PC-9 (cell line): ENCODE data around the gene TDG. TPM values are rescaled to one million over a fixed set of nuclear protein-coding genes. Genes with fewer than 3 reads are reported as not detected.

ENCODE experiments used
- BruUV-seq: library from RNA; stranded (reverse); fragments of 400-500 nt; replicated peaks from 2 replicates; lab custom pipeline; 2021; lab: Mats Ljungman, UMichigan
- CTCF ChIA-PET: fragments of 300-600 bp; sonication (Branson Sonifier 250); formaldehyde crosslinking; loops from one replicate; lab custom pipeline; 2022; ENCODE audit warnings: antibody characterized with exemption; lab: Charles Lee
- POLR2A ChIA-PET: fragments of 300-600 bp; sonication (Branson Sonifier 250); formaldehyde crosslinking; loops from one replicate; lab custom pipeline; 2022; ENCODE audit warnings: antibody characterized with exemption; ENCODE audit not compliant: unreplicated experiment; lab: Charles Lee
- DNase-seq, 2 experiments: peaks; one replicate each; pipeline versions ENCODE4 v3.0.0 to v3.0.0-alpha.2; 2015 to 2022; ENCODE audit warnings: mixed read lengths in 1 of 2
- H2AFZ ChIP-seq: fragments of 200-600 bp; sonication (generic); 2 replicates; pipeline ENCODE4 v1.8.1; 2017; ENCODE audit warnings: antibody characterized with exemption
- H3F3A ChIP-seq: fragments of 200-600 bp; sonication (generic); 2 replicates; pipeline ENCODE4 v1.8.1; 2017; ENCODE audit warnings: antibody characterized with exemption, mild to moderate bottlenecking, low read depth; ENCODE audit not compliant: insufficient read depth
- H3K27ac ChIP-seq: fragments of 200-600 bp; sonication (generic); 2 replicates; pipeline ENCODE4 v1.6.1; 2016; ENCODE audit warnings: mixed run types
- H3K27me3 ChIP-seq: fragments of 200-600 bp; sonication (generic); 2 replicates; pipeline ENCODE4 v1.6.1; 2016; ENCODE audit warnings: low read depth, mixed run types; ENCODE audit not compliant: insufficient read depth
- H3K36me3 ChIP-seq: fragments of 200-600 bp; sonication (generic); 2 replicates; pipeline ENCODE4 v1.6.1; 2016; ENCODE audit warnings: low read depth, mixed run types
- H3K4me1 ChIP-seq: fragments of 200-600 bp; sonication (generic); replicated peaks from 2 replicates; pipeline ENCODE4 v1.6.1; 2016; ENCODE audit warnings: mixed run types; ENCODE audit not compliant: insufficient read depth
- H3K4me2 ChIP-seq: fragments of 200-600 bp; sonication (generic); 2 replicates; pipeline ENCODE4 v1.6.1; 2017; ENCODE audit warnings: mixed run types
- H3K4me3 ChIP-seq: fragments of 200-600 bp; sonication (generic); 2 replicates; pipeline ENCODE4 v1.6.1; 2016; ENCODE audit warnings: mixed run types
- H3K79me2 ChIP-seq: fragments of 200-600 bp; sonication (generic); 2 replicates; pipeline ENCODE4 v1.6.1; 2017; ENCODE audit warnings: low read depth, mixed run types
- H3K9me2 ChIP-seq: fragments of 200-600 bp; sonication (generic); 2 replicates; pipeline ENCODE4 v1.8.1; 2017; ENCODE audit warnings: mild to moderate bottlenecking; ENCODE audit not compliant: insufficient read depth
- H3K9me3 ChIP-seq: fragments of 200-600 bp; sonication (generic); 2 replicates; pipeline ENCODE4 v1.8.1; 2016; ENCODE audit warnings: low read depth; ENCODE audit not compliant: insufficient read depth
- H4K20me1 ChIP-seq: fragments of 200-600 bp; sonication (generic); 2 replicates; pipeline ENCODE4 v1.8.1; 2017; ENCODE audit not compliant: insufficient read depth
- EZH2 ChIP-seq: fragments of 200-600 bp; sonication (generic); IDR thresholded peaks from 2 replicates; pipeline ENCODE4 v1.8.0; 2017; ENCODE audit warnings: antibody characterized with exemption, low read depth
- intact Hi-C: fragments of 100-400 bp; cut with micrococcal nuclease; formaldehyde crosslinking; loops from one replicate; pipeline ENCODE4 v1.10.0; 2022; ENCODE audit not compliant: unreplicated experiment
- total RNA-seq: library from RNA; stranded (reverse); gene quantifications from 2 replicates; pipeline ENCODE4 v1.2.3, GENCODE V29; 2021
- TF ChIP-seq, protein P1 (sequence below): fragments of 200-600 bp; sonication (generic); conservative IDR thresholded peaks from 2 replicates; pipeline ENCODE4 v1.6.1; 2017; ENCODE audit warnings: mixed run types, antibody characterized with exemption, mild to moderate bottlenecking, moderate library complexity

The TDG gene
- total RNA-seq, 1 experiment from 2014 or later, result 21.0 TPM

- Histone ChIP-seq H3K36me3 (peaks cover 26% of the 10 kb centered on the region), H2AFZ (no peak overlapping the region), H3F3A (no peaks in the 10 kb centered on the region), H3K4me2 (no peak overlapping the region), H3K27me3 (no peaks in the 10 kb centered on the region), H3K4me1 (no peaks in the 10 kb centered on the region), H3K79me2 (peaks cover 16% of the 10 kb centered on the region), H3K4me3 (no peak overlapping the region), H4K20me1 (peaks cover 16% of the 10 kb centered on the region), H3K9me3 (no peaks in the 10 kb centered on the region), H3K27ac (no peak overlapping the region), H3K9me2 (no peaks in the 10 kb centered on the region)
- no TSS peak for BruUV-seq
- no peak for DNase-seq
- intact Hi-C loops, result no loop called here
- no peak for TF ChIP-seq EZH2
- CTCF ChIA-PET, result no interaction called here
- POLR2A ChIA-PET, result no interaction called here
These were observed 12.8 kb downstream of the TDG start for GRCh38 chr12:103978384-103978982.

DNA sequence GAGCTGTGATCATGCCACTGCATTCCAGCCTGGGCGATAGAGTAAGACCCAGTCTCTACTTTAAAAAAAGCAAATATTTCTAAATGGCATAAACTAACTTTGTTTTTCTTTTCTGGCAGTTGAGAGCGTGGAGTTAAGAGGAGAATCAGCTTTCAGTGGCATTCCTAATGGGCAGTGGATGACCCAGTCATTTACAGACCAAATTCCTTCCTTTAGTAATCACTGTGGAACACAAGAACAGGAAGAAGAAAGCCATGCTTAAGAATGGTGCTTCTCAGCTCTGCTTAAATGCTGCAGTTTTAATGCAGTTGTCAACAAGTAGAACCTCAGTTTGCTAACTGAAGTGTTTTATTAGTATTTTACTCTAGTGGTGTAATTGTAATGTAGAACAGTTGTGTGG, 21.2 kb downstream of the TDG start:
- H3K27ac ChIP-seq, result no peak overlapping the region
- no TSS peak for BruUV-seq
- H3K4me2 ChIP-seq, result no peak overlapping the region
- no peaks in the 10 kb centered on the region; the same call in 1 of the 2 replicates for H3F3A ChIP-seq
- no peak for DNase-seq
- POLR2A ChIA-PET, result interaction anchor here (0.5 to 0.6 kb wide), 2 partner anchors 17 to 58 kb away, joined by 3 to 4 read pairs; no protein-coding TSS in a partner anchor
- H3K4me3 ChIP-seq, result no peak overlapping the region
- H3K36me3 ChIP-seq, result peaks cover 28% of the 10 kb centered on the region
- CTCF ChIA-PET, result no interaction called here
- no peaks in the 10 kb centered on the region for H3K4me1 ChIP-seq
- no peaks in the 10 kb centered on the region for H3K9me2 ChIP-seq
- H3K9me3 ChIP-seq, result no peaks in the 10 kb centered on the region
- intact Hi-C loops, result no loop called here
- H4K20me1 ChIP-seq, result no peaks in the 10 kb centered on the region; the same call in 1 of the 2 replicates
- no peak overlapping the region for H2AFZ ChIP-seq
- TF ChIP-seq, protein P1, sequence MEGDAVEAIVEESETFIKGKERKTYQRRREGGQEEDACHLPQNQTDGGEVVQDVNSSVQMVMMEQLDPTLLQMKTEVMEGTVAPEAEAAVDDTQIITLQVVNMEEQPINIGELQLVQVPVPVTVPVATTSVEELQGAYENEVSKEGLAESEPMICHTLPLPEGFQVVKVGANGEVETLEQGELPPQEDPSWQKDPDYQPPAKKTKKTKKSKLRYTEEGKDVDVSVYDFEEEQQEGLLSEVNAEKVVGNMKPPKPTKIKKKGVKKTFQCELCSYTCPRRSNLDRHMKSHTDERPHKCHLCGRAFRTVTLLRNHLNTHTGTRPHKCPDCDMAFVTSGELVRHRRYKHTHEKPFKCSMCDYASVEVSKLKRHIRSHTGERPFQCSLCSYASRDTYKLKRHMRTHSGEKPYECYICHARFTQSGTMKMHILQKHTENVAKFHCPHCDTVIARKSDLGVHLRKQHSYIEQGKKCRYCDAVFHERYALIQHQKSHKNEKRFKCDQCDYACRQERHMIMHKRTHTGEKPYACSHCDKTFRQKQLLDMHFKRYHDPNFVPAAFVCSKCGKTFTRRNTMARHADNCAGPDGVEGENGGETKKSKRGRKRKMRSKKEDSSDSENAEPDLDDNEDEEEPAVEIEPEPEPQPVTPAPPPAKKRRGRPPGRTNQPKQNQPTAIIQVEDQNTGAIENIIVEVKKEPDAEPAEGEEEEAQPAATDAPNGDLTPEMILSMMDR, result no peak
- no peak for TF ChIP-seq EZH2
- no peaks in the 10 kb centered on the region for H3K79me2 ChIP-seq
- H3K27me3 ChIP-seq, result no peaks in the 10 kb centered on the region

DNA sequence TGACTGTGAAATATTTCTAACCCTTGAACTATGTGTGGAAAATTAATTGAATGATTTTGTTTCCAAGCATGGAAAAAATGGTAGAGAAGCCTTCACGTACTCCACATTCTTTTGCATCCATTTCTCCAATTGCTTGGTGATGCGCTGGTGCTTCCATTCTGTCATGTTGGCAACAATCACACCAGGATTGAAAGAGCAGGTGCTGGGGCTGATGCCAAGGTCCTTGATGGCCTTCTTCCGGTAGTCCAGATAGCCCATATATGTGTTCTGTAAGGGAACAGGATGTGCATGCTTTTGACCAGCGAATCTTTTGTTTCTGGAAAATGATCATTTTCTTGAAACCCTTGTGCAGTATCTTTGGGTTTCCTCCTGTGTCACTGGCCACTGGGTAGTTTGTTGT, 28.6 kb downstream of the TDG start:
- no peak for TF ChIP-seq EZH2
- TF ChIP-seq, protein P1, result no peak

DNA sequence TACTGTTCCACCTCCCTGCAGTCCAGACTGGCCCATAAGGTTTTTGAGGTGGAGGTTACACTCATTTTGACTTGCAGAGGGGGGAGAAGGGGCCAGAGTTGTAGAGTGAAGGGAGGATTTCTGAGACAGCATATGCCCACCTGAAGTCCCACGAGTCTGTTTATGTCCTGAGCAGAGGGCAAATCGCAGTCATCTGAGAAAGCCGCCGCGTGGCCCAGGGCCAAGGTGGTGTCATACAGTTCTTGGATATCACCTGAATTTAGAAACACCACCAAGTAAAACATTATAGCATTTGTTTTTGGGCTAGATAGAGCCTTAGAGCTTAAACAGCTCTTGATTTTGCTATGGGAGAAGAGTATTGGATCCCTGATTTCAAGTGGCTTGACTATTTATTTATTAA, 30.9 kb downstream of the TDG start:
- no peaks in the 10 kb centered on the region for H3F3A ChIP-seq
- H3K27me3 ChIP-seq, result no peaks in the 10 kb centered on the region
- H3K36me3 ChIP-seq, result no peaks in the 10 kb centered on the region
- intact Hi-C loops, result no loop called here
- H3K4me3 ChIP-seq, result no peak overlapping the region
- no peak for DNase-seq
- no peak for TF ChIP-seq EZH2
- TF ChIP-seq, protein P1, result no peak
- no peak overlapping the region for H2AFZ ChIP-seq
- no peak overlapping the region for H3K27ac ChIP-seq
- no peaks in the 10 kb centered on the region for H4K20me1 ChIP-seq
- 0 out of 2 replicates have a peak, but pooled peaks cover 3% of the 10 kb centered on the region for H3K9me2 ChIP-seq
- no peaks in the 10 kb centered on the region for H3K9me3 ChIP-seq
- no peak overlapping the region for H3K4me2 ChIP-seq
- POLR2A ChIA-PET, result no interaction called here
- no TSS peak for BruUV-seq
- CTCF ChIA-PET, result no interaction called here
- no peaks in the 10 kb centered on the region for H3K4me1 ChIP-seq
- H3K79me2 ChIP-seq, result no peaks in the 10 kb centered on the region

More for the DNA sequence above, 28.6 kb downstream of the TDG start:
- intact Hi-C loops, result no loop called here
- Histone ChIP-seq H4K20me1 (no peaks in the 10 kb centered on the region), H3F3A (no peaks in the 10 kb centered on the region; the same call in 1 of the 2 replicates), H3K79me2 (no peaks in the 10 kb centered on the region), H3K4me1 (no peaks in the 10 kb centered on the region), H2AFZ (no peak overlapping the region), H3K9me3 (no peaks in the 10 kb centered on the region), H3K4me3 (no peak overlapping the region), H3K27ac (no peak overlapping the region), H3K27me3 (no peaks in the 10 kb centered on the region), H3K9me2 (no peaks in the 10 kb centered on the region), H3K4me2 (no peak overlapping the region), H3K36me3 (no peaks in the 10 kb centered on the region)
- BruUV-seq, result no TSS peak
- DNase-seq, result no peak
- POLR2A ChIA-PET, result no interaction called here
- CTCF ChIA-PET, result no interaction called here
